ENCODE results near the gene MAP3K7CL.

MAP3K7CL gene

GRCh38 chr21:29125979-29126378, 4.5 kb upstream of the MAP3K7CL start:
- in situ Hi-C loops (cut with MboI; ENCODE audit: low sequenced_read_pairs): no loop called here

- in situ Hi-C loops (cut with MboI; ENCODE audit: low sequenced_read_pairs): no loop called here
Measured at GRCh38 chr21:29133241-29133640, 2.8 kb downstream of the MAP3K7CL start.

- in situ Hi-C loops (cut with MboI; ENCODE audit: low sequenced_read_pairs): no loop called here
Measured at GRCh38 chr21:29133796-29134195, 3.4 kb downstream of the MAP3K7CL start.

GRCh38 chr21:29135481-29135880, 5.0 kb downstream of the MAP3K7CL start:
- in situ Hi-C loops (cut with MboI; ENCODE audit: low sequenced_read_pairs): no loop called here

GRCh38 chr21:29136033-29136432, 5.6 kb downstream of the MAP3K7CL start:
- in situ Hi-C loops (cut with MboI; ENCODE audit: low sequenced_read_pairs): no loop called here

GRCh38 chr21:29144736-29145353, 14.4 kb downstream of the MAP3K7CL start:
- in situ Hi-C loops (cut with MboI; ENCODE audit: low sequenced_read_pairs): no loop called here

GRCh38 chr21:29145354-29145782, 14.9 kb downstream of the MAP3K7CL start:
- in situ Hi-C loops (cut with MboI; ENCODE audit: low sequenced_read_pairs): no loop called here

- in situ Hi-C loops (cut with MboI; ENCODE audit: low sequenced_read_pairs): no loop called here
Measured at GRCh38 chr21:29145852-29146453, 15.5 kb downstream of the MAP3K7CL start.

GRCh38 chr21:29146726-29147125, 16.3 kb downstream of the MAP3K7CL start:
- in situ Hi-C loops (cut with MboI; ENCODE audit: low sequenced_read_pairs): no loop called here

GRCh38 chr21:29148530-29148929, 18.1 kb downstream of the MAP3K7CL start:
- in situ Hi-C loops (cut with MboI; ENCODE audit: low sequenced_read_pairs): no loop called here

- in situ Hi-C loops (cut with MboI; ENCODE audit: low sequenced_read_pairs): no loop called here
Measured at GRCh38 chr21:29149808-29150425, 19.5 kb downstream of the MAP3K7CL start.

GRCh38 chr21:29151931-29152330, 21.5 kb downstream of the MAP3K7CL start:
- in situ Hi-C loops (cut with MboI; ENCODE audit: low sequenced_read_pairs): no loop called here

- in situ Hi-C loops (cut with MboI; ENCODE audit: low sequenced_read_pairs): no loop called here
Measured at GRCh38 chr21:29152916-29153315, 22.5 kb downstream of the MAP3K7CL start.

GRCh38 chr21:29154270-29154669, 23.8 kb downstream of the MAP3K7CL start:
- in situ Hi-C loops (cut with MboI; ENCODE audit: low sequenced_read_pairs): no loop called here

GRCh38 chr21:29155118-29155932, 24.9 kb downstream of the MAP3K7CL start:
- in situ Hi-C loops (cut with MboI; ENCODE audit: low sequenced_read_pairs): no loop called here

GRCh38 chr21:29155933-29156260, 25.5 kb downstream of the MAP3K7CL start:
- in situ Hi-C loops (cut with MboI; ENCODE audit: low sequenced_read_pairs): no loop called here

GRCh38 chr21:29157080-29157479, 26.6 kb downstream of the MAP3K7CL start:
- in situ Hi-C loops (cut with MboI; ENCODE audit: low sequenced_read_pairs): no loop called here

- in situ Hi-C loops (cut with MboI; ENCODE audit: low sequenced_read_pairs): loop anchor here (10.0 kb wide), 1 partner anchor 185 kb away; no protein-coding TSS in a partner anchor
Measured at GRCh38 chr21:29159842-29160241, 29.4 kb downstream of the MAP3K7CL start.

- in situ Hi-C loops (cut with MboI; ENCODE audit: low sequenced_read_pairs): loop anchor here (10.0 kb wide), 1 partner anchor 182 kb away; no protein-coding TSS in a partner anchor
Measured at GRCh38 chr21:29162825-29163224, 32.4 kb downstream of the MAP3K7CL start.

GRCh38 chr21:29163341-29164115, 33.1 kb downstream of the MAP3K7CL start:
- in situ Hi-C loops (cut with MboI; ENCODE audit: low sequenced_read_pairs): loop anchor here (10.0 kb wide), 1 partner anchor 181 kb away; no protein-coding TSS in a partner anchor

Data from HL-60/S4 (cell line).